Neural cell (in vitro differentiated cells): Measurements from ENCODE around the gene COL23A1.

ENCODE experiments used
- CTCF ChIP-seq: fragments of 450-650 bp; IDR thresholded peaks from 2 replicates; pipeline ENCODE4 v1.5.1; 2014; ENCODE audit warnings: antibody characterized with exemption, mild to moderate bottlenecking, moderate library complexity; ENCODE audit not compliant: poor library complexity, severe bottlenecking
- EP300 ChIP-seq: fragments of 450-650 bp; conservative IDR thresholded peaks from 2 replicates; pipeline ENCODE4 v1.6.1; 2014; ENCODE audit warnings: antibody characterized with exemption, mild to moderate bottlenecking, moderate library complexity; ENCODE audit not compliant: poor library complexity, severe bottlenecking
- EZH2 ChIP-seq: fragments of 200-600, 300-800 bp; shearing (Covaris generic), sonication (generic); IDR thresholded peaks from 2 replicates; pipeline ENCODE4 v1.6.1; 2014; ENCODE audit warnings: antibody characterized with exemption, low read length, borderline replicate concordance, mild to moderate bottlenecking; ENCODE audit not compliant: insufficient read depth, poor library complexity, severe bottlenecking
- MXI1 ChIP-seq: fragments of 450-650 bp; conservative IDR thresholded peaks from 2 replicates; pipeline ENCODE4 v1.6.1; 2014; ENCODE audit warnings: antibody characterized with exemption, mild to moderate bottlenecking; ENCODE audit not compliant: poor library complexity, severe bottlenecking
- POLR2AphosphoS5 ChIP-seq: IDR thresholded peaks from 2 replicates; pipeline ENCODE4 v1.6.1; 2012
- RAD21 ChIP-seq: fragments of 450-650 bp; conservative IDR thresholded peaks from 2 replicates; pipeline ENCODE4 v1.6.1; 2014; ENCODE audit warnings: antibody characterized with exemption, mild to moderate bottlenecking, moderate library complexity
- TAF1 ChIP-seq: IDR thresholded peaks from 2 replicates; pipeline ENCODE4 v1.6.1; 2012; ENCODE audit warnings: low read depth
- TF ChIP-seq, protein P1 (sequence below): IDR thresholded peaks from 2 replicates; pipeline ENCODE4 v1.6.1; 2012; ENCODE audit warnings: borderline replicate concordance

GRCh38 chr5:178364326-178364675 lies 225.9 kb downstream of the COL23A1 start:
- TF ChIP-seq CTCF (no peak), RAD21 (no peak), EZH2 (no peak), EP300 (no peak), TAF1 (no peak), MXI1 (no peak), POLR2AphosphoS5 (no peak)
- TF ChIP-seq, protein P1, sequence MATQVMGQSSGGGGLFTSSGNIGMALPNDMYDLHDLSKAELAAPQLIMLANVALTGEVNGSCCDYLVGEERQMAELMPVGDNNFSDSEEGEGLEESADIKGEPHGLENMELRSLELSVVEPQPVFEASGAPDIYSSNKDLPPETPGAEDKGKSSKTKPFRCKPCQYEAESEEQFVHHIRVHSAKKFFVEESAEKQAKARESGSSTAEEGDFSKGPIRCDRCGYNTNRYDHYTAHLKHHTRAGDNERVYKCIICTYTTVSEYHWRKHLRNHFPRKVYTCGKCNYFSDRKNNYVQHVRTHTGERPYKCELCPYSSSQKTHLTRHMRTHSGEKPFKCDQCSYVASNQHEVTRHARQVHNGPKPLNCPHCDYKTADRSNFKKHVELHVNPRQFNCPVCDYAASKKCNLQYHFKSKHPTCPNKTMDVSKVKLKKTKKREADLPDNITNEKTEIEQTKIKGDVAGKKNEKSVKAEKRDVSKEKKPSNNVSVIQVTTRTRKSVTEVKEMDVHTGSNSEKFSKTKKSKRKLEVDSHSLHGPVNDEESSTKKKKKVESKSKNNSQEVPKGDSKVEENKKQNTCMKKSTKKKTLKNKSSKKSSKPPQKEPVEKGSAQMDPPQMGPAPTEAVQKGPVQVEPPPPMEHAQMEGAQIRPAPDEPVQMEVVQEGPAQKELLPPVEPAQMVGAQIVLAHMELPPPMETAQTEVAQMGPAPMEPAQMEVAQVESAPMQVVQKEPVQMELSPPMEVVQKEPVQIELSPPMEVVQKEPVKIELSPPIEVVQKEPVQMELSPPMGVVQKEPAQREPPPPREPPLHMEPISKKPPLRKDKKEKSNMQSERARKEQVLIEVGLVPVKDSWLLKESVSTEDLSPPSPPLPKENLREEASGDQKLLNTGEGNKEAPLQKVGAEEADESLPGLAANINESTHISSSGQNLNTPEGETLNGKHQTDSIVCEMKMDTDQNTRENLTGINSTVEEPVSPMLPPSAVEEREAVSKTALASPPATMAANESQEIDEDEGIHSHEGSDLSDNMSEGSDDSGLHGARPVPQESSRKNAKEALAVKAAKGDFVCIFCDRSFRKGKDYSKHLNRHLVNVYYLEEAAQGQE, result no peak
